Measurements from ENCODE around the gene DPM3. TPM values are rescaled to one million over a fixed set of nuclear protein-coding genes. Genes with fewer than 3 reads are reported as not detected.

DPM3 gene
- total and polyA plus RNA-seq, 11 donors = 46.1 to 216 (median 61.0) TPM

GRCh38 chr1:155099331-155099730, 41.0 kb downstream of the DPM3 start:
- ATAC-seq = no peak
- Histone ChIP-seq H3K27me3 (peaks cover 0 to 5% (median 0%) of the 10 kb centered on the region in 9 donors), H3K27ac (no peak overlapping the region), H3K36me3 (no peaks in the 10 kb centered on the region), H3K4me3 (no peak overlapping the region), H3K4me1 (peaks cover 2 to 18% (median 5%) of the 10 kb centered on the region in 12 donors), H3K9me3 (no peaks in the 10 kb centered on the region)
- TF ChIP-seq POLR2A (IDR thresholded peaks at IDR 0.05) (no peak), CTCF (IDR thresholded peaks at IDR 0.05) (no peak)
- 86 to 88% (median 87%) methylated on average over 7 of the region's 7 CpGs for WGBS, 4 donors
- no peak for DNase-seq
- intact Hi-C loops (cut with DNase I) = no loop called here

GRCh38 chr1:155094622-155094948, 45.7 kb downstream of the DPM3 start:
- H3K27ac ChIP-seq = peak overlapping the region in 5 of 12 donors; percentile 2 to 72 (median 59)
- DNase-seq (no peak), ATAC-seq (no peak)
- H3K9me3 ChIP-seq = no peaks in the 10 kb centered on the region
- TF ChIP-seq CTCF (IDR thresholded peaks at IDR 0.05) = peak in 2 of 12 donors; percentile 19 to 52
- no peak for TF ChIP-seq POLR2A (IDR thresholded peaks at IDR 0.05)
- no peaks in the 10 kb centered on the region for H3K36me3 ChIP-seq
- H3K4me3 ChIP-seq = no peak overlapping the region
- peaks cover 0 to 5% (median 0%) of the 10 kb centered on the region in 9 donors for H3K27me3 ChIP-seq
- intact Hi-C loops (cut with DNase I) = loop anchor here (1.0 to 5.0 kb wide), 4 partner anchors 32 to 74 kb away; partner anchors contain the start of gene EFNA1 (in 10 of the 10)
- H3K4me1 ChIP-seq = peaks cover 7 to 26% (median 17%) of the 10 kb centered on the region in 12 donors
- WGBS, 4 donors = 79 to 91% (median 86%) methylated on average over 2 of the region's 2 CpGs

- Histone ChIP-seq H3K36me3 (no peaks in the 10 kb centered on the region), H3K4me3 (peak overlapping the region in 1 of 12 donors; percentile 18), H3K27ac (peak overlapping the region in 7 of 12 donors; percentile 2 to 72 (median 36)), H3K9me3 (no peaks in the 10 kb centered on the region), H3K27me3 (peaks cover 0 to 5% (median 0%) of the 10 kb centered on the region in 9 donors), H3K4me1 (peaks cover 7 to 26% (median 17%) of the 10 kb centered on the region in 12 donors)
- peak; percentile 21 to 68 (median 56) for ATAC-seq
- intact Hi-C loops (cut with DNase I) = loop anchor here (1.0 to 5.0 kb wide), 5 partner anchors 33 to 75 kb away; partner anchors contain the start of gene EFNA1 (in 10 of the 10)
- TF ChIP-seq CTCF (IDR thresholded peaks at IDR 0.05) = peak in 10 of 12 donors; percentile 6 to 63 (median 36)
- TF ChIP-seq POLR2A (IDR thresholded peaks at IDR 0.05) = no peak
- peak in 2 of 5 donors; percentile 65 to 73 for DNase-seq
- WGBS, 4 donors = 6 to 10% (median 7%) methylated on average over 13 of the region's 13 CpGs
Observed at GRCh38 chr1:155093911-155094621, 46.3 kb downstream of the DPM3 start.

- no peak for DNase-seq
- 87 to 97% (median 91%) methylated on average over 12 of the region's 12 CpGs for WGBS, 4 donors
- no peak for TF ChIP-seq CTCF (IDR thresholded peaks at IDR 0.05)
- no peak for TF ChIP-seq POLR2A (IDR thresholded peaks at IDR 0.05)
- intact Hi-C loops (cut with DNase I) = loop anchor here in 9 of 10 donors (1.0 to 5.0 kb wide), 3 partner anchors 35 to 75 kb away; partner anchors contain the start of gene EFNA1 (in 9 of the 9)
- H3K4me1 ChIP-seq = peaks cover 7 to 26% (median 17%) of the 10 kb centered on the region in 12 donors
- peaks cover 0 to 5% (median 0%) of the 10 kb centered on the region in 9 donors for H3K27me3 ChIP-seq
- no peak for ATAC-seq
- H3K36me3 ChIP-seq = no peaks in the 10 kb centered on the region
- H3K27ac ChIP-seq = no peak overlapping the region
- H3K4me3 ChIP-seq = no peak overlapping the region
- H3K9me3 ChIP-seq = no peaks in the 10 kb centered on the region
Observed at GRCh38 chr1:155092641-155093040, 47.7 kb downstream of the DPM3 start.
